Left ventricle myocardium superior (tissue), 1 donor: ENCODE results near the gene GALNT10. TPM values are rescaled to one million over a fixed set of nuclear protein-coding genes. Genes with fewer than 3 reads are reported as not detected.
A peak's percentile ranks its signal among the peaks of the same experiment; 100 is the strongest.

Source experiments
- ATAC-seq: fragments of 200-7000 bp; cut with Tn5 transposase; one replicate; pipeline ENCODE4 v1.9.1; 2020; ENCODE audit warnings: mild to moderate bottlenecking, moderate library complexity
- DNase-seq: peaks from one replicate; pipeline ENCODE4 v3.0.0-alpha.2; 2020
- intact Hi-C: fragments of 100-400 bp; cut with micrococcal nuclease; formaldehyde crosslinking; loops from one replicate; pipeline ENCODE4 v1.11.0; 2022
- total RNA-seq: library from RNA; stranded (reverse); fragmentation: NEBNext Ultra II Directional; extraction: Animal tissue kit (Norgen Biotek cat#: 25700); gene quantifications from one replicate; pipeline ENCODE4 v1.2.1, GENCODE V29; 2021
- donor health status: DM: no; HTN: yes; CAD: no; lungs with severe emphysema.

GALNT10 gene
- total RNA-seq, 1 donor from 2014 or later = 10.9 TPM

DNA sequence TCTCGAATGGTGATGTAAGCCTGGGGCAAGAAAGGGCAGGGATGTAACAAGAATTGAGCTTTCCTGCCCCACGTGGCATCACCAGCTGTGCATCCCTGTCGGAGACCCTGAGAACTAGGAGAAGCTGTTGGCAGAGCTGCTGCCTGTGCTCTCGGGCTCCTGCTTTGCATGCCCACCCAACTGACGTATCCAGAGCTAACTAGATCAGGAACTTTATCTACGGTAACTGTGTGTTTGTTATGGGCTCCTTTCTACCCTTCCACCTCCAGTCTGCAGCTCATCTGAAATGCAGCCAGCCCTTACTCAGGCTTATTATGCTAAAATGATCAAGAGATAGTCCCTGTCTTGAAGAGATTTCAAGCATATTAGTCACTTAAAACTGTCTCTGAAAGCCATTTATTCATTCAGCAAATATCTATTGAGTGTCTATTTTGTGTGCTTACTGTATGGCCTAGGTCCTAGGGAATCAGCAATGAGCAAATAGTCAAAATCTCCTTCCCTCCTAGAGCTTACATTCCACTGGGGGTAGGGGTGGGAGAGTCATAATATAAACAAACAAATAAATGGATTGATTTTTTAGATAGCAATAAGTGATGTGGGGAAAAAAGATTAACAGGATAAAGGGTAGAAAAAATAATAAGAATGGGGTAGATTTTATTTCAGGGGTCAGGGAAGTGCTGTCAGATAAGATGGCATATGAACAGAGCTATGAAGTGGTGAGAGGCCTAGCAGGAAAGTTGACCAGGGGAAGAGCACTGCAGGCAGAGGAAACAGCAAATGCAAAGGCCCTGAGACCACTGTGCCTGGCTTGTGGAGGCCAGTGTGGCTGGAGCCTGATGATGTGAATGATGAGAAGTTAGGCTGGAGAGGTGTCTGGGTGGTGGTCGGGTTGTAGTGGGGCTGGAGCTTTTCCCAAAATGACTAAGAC, 118.2 kb downstream of the GALNT10 start:
- intact Hi-C loops = no loop called here
- ATAC-seq = no peak

DNA sequence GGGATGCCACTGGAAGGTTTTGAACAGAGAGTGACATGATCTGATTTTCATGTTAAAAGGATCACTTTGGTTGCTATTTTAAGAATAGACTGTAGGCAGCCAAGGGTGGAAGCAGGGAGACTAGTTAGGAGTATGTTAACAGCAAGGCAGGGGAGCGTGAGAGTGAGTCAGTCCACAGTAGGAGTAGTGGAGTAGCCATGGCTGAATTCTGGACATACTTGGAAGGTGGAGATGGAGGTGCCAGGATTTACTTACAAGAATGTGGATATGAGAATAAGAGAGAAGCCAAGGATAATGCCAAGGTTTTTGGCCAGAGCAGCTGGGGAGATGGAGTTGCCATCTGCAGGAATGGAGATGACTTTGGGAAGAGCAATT, 118.8 kb downstream of the GALNT10 start:
- no peak for DNase-seq
- intact Hi-C loops = no loop called here
- peak; percentile 44 for ATAC-seq

More for the DNA sequence above, 118.2 kb downstream of the GALNT10 start:
- DNase-seq = no peak

DNA sequence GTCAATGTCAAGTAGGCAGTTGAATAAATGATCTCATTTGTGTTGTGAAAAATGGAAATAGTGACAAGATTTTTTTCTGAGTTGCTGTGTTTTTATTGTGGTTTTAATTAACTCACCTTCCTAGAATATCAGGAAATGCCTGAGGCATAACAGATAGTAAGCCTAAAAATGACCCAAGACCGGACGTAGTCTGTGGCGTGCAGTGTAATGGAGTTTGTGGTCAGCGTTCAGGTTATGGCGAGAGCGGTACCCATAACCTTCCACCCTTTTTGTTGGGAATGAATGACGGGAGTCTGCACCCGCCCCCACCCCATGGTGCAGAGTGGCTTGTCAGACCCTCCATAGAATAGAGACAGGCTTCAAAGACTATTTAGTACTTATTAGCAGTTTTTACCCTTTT, 119.3 kb downstream of the GALNT10 start:
- ATAC-seq (no peak), DNase-seq (no peak)
- intact Hi-C loops = no loop called here

DNA sequence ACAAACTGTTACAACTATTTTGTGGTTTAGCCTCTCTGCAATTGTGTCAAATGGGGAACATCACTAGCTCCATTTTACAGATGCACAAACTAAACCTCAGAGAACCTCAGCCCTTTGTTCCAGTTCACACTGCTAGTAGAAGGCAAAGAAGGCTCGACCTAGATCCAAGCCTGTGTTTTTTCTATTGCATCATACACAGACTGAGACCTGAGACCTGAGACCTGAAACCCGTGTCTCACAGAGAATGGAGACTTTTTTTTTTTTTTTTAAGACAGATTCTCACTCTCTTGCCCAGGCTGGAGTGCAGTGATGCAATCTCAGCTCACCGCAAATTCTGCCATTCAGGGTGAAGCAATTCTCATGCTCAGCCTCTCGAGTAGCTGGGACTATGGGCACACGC, 120.8 kb downstream of the GALNT10 start:
- intact Hi-C loops = no loop called here
- DNase-seq = no peak
- no peak for ATAC-seq

DNA sequence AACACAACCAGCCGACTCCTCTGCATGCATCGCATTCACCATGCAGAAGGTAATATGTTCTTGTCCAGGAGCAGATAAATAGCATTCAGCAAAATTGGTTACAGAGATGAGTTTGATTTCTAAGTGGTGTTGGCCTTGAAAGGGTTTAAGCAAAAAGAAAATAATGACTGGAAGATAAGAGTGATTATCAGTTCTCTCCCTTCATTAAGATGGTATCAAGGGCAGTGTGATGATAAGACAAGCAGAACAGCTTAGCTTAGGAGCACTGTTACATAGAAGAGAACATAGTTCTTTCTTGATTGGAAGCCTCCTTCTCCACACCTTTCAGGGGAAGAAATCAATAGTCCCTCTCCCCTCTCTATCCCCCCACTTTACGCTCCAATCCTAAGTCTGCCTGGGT, 121.5 kb downstream of the GALNT10 start:
- intact Hi-C loops = no loop called here
- ATAC-seq (no peak), DNase-seq (no peak)

DNA sequence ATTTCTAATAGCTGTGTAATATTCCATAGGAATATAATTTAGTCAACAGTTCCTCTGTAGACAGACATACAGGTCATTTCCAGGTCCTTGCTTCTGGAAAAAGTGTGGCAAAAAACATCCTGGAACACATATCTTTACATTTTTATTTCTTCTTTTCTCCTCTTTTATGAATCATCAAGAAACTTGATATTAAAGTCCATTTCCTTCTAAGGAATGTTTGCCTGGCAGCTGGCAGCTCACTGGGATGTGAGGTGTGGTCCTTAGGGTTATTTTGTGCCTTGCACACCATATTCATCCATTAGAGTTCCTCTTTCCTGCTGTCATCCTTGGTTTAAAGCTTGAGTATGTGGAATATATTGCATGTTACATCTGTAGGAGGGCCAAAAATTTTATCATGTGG, 122.0 kb downstream of the GALNT10 start:
- ATAC-seq (no peak), DNase-seq (no peak)
- intact Hi-C loops = no loop called here

DNA sequence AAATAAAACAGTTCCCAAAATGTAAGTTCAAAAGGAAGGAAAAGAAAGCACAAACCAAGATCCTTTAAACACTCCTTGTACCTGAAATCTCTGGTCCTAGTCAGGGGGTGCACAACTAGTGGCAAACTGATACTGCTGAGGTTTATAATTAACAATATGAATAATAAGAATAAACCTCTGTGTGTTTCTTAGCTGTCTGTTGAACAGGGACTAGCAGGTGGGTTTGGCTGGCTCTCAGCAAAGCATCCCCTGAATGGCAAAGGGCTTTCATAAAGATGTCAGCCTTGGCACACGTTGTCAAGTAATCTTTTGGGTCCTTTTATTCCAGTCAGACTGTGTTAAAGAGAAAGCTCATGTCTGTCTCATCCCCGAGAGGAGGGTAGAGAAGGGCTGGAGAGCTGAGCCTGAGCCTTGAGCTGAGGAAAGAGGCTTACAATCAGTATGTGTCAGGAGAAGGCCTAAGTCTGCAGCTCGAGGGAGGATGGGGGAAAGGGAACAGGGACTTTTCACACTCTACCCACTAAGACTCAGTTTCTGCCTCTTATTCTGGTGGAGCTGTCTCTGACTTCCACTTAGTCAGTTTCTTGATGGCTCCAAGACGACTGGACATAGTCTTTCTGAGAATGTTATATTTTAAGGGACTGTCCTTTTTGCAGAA, 123.0 kb downstream of the GALNT10 start:
- no peak for DNase-seq
- intact Hi-C loops = no loop called here
- no peak for ATAC-seq

DNA sequence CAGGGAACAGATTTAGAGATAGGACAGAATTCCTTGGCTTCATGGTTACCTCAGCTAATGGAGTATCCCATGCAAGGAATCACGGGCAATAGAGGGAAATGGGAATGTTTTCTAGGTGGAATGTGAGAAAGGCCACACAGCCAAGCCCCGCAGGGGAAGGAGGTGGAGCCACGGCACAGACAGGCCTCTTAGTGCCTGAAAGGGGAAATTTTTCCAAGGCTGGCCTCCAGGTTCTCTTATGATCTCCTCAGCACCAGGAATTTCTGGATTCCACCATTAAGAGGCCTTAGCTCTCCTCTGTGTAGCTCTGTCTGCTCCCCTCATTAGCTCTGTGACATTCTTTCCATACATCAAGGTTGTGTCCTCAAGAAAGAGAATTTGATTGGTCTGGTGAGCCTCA, 124.7 kb downstream of the GALNT10 start:
- intact Hi-C loops = no loop called here
- ATAC-seq (no peak), DNase-seq (no peak)

DNA sequence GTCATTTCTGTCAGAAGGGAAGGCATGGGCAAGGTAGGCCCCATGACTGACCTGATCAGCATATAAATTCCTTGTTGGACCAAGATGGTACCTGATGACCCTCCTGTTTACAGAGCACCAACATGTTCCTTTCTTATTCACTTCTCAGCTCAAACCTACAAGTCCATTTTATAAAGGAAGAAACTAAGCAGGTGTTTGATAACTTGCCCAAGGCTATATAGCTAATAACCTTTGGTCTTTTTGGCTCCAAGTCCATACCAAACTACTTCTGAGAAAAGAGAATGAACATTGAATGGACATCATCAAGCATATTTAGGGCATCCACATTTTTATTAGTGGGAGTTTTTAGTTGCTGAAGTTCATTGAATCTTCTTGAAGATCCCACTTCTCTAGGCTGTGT, 125.2 kb downstream of the GALNT10 start:
- ATAC-seq = no peak
- intact Hi-C loops = no loop called here
- DNase-seq = no peak

DNA sequence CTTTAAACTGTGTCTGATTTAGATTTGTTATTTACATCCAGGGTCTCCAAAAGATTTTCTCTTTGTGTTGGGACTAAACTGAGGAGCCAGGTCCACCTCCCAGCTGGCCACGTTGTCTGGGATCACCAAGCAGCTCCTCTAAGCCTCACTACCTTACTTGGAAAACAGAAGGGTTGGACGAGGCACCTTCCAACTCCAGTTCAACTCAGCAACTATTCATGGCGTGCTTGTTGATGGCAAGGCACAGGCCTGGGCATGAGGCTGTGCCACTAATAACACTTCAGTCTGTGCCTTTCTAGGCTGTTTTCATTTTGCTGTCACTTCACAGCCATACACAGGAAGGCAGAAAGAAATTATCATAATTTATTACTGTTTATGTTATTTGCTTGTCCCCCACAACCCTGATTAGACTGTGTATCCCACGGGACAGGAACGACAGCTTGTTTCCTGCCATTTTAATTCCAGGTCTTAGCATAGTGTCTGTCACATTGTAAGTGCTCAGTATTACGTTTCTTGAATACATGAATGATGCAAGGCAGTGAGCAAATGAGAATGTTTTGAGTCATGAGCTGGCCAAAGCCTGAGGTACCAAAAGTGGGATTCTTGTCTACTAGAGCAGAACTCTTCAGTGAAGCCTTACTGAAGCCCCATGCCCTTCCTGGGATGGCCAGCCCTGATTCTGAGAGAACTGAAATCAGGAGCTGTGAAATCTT, 125.8 kb downstream of the GALNT10 start:
- no peak for ATAC-seq
- intact Hi-C loops = no loop called here
- DNase-seq = no peak

DNA sequence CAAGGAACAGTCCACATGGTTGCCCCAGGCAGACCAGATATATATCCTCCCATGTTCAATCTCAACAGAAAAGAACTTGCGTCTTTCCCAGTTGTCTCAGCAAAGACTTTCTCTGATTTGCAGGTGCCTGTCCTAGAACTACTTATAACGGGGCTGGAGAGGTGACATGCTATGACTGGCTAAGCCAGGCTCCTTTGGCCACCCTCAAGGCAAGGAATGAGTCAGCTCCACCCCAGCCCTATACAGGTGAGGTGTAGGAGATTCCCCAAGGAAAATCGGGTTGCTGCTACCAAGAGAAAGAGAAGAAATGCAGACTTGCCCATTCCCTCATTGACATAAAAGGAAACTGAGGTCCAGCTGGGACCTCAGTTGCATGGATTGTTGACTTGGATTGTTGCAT, 127.4 kb downstream of the GALNT10 start:
- intact Hi-C loops = no loop called here
- ATAC-seq (no peak), DNase-seq (no peak)

DNA sequence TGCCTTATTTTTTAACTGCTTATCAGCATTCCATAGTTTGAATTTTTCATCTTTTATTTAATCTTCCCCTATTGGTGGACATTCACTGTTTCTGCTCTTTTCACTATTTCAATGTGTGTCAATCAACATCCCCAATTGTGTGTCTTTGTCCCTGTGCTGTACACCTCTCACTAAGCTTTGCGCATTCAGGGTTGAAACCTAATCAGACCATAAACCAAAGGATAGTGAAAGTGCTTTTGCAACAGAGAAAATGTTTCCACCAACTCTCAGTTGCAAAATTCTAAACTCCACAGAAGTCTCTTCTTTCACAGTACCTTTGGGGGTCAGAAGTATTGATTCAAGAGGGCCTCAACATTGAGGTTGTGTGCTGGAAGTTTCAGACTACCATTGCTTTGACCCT, 128.2 kb downstream of the GALNT10 start:
- DNase-seq = no peak
- no peak for ATAC-seq
- intact Hi-C loops = no loop called here

DNA sequence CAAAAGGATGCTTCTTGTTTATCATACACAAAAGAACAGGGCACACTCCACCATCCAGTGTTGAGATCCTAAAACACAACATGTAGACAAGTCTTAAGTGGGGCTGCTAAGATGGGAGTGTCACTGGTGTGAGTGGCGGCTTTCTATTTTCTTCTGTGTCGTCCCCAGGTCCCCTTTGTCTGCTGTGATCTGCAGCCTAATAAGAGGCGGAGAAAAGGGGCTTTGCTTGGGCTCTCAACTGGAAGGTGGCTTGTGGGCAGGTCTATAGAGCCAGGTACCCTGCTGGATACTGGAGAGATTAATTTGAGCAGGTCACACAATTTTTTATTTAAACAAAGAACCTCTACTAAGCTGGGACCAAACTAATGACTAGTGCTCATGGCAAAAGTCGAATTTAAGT, 129.2 kb downstream of the GALNT10 start:
- ATAC-seq = no peak
- intact Hi-C loops = no loop called here
- no peak for DNase-seq

DNA sequence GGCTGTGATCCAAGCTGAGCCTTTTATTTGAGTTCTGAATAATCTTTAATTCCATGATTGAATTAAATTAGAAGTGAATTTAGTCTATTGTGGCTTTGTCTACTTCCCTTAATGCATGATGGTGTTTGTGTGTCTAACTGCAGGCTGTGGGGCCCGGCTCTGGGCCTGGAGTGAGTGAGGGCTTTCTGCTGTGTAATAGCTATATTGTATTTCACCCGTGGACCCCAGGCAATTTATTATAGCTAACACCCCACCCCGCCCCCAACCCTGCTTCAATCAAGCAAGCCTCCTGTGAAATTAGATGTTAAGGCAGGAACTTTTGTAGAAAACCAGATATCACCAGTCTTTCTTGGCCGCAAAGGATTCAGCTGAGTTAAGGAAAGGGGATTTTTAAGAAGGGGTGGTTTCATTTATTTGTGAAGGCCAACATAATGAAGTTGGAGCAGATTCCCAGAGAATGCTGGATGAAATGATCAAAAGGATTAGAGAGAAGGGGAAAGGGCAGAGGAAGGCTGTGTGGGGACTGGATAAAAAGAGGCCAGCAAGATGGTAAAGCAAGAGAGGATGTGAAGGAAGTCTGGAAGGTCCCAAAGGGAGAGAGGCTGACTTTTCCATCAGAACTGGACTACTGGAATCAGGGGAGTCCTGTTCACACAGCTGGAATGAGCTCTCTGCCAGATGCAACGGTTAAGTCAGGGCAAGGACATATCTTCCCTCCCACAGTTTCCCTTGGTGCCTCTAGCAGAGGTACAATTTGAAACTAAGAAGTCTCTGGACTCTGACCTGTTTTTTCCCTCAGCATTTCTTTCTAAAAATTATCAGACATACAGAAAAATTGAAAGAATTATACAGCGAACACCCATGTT, 129.9 kb downstream of the GALNT10 start:
- DNase-seq (no peak), ATAC-seq (peak; percentile 97)
- intact Hi-C loops = no loop called here

DNA sequence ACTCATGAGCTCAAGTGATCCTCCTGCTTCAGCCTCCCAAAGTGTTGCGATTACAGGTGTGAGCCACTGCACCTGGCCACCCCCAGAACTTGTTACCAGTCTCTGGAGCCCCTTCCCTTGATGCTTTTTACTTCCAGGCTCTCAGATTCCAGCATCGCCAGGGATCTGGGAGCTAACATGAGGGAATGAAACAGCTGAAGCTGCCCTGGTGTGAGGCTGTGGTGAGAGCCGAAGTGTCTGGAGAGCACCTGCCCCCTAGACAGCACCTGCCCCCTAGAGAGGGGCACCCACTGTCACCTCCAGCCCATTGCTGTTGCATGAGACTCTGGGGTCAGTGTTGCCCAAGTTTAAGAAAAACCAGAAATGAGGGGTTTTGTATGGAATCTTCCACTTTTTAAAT, 131.0 kb downstream of the GALNT10 start:
- DNase-seq = no peak
- intact Hi-C loops = no loop called here
- no peak for ATAC-seq

DNA sequence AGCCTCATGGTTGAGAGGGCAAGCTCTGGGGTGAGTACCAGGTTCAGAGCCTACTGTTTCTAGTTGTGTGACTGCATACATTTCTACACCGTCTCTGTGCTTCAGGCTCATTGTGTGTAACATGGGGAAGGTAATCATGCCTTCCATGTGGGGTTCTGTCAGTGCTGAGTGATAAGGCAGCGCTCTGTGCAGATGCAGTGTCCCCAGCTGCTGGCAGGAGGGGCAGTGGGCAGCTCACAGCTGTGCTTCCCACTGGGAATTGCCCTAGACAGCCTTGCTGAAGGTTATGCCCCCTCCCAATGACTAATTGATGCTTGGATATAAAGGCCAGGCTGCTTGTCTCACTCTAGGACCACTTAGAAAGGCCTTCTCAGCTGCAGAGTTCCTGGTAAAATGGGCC, 133.5 kb downstream of the GALNT10 start:
- no peak for DNase-seq
- intact Hi-C loops = no loop called here
- no peak for ATAC-seq

DNA sequence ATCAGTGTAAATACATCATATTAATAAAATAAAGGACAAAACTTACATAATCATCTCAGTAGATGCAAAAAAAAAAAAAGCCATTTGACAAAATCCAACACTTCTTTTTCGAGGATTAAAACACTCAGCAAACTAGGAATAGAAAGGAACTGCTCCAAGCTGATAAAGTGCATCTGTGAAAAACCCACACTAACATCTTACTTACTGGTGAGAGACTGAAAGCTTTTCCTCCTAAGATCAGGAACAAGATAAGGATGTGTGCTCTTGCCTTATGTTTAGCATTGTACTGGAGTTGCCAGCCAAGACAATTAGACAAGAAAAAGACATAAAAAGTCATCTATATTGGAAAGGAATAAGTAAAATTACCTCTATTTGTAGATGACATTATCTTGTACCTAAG, 135.0 kb downstream of the GALNT10 start:
- intact Hi-C loops = no loop called here
- no peak for ATAC-seq

DNA sequence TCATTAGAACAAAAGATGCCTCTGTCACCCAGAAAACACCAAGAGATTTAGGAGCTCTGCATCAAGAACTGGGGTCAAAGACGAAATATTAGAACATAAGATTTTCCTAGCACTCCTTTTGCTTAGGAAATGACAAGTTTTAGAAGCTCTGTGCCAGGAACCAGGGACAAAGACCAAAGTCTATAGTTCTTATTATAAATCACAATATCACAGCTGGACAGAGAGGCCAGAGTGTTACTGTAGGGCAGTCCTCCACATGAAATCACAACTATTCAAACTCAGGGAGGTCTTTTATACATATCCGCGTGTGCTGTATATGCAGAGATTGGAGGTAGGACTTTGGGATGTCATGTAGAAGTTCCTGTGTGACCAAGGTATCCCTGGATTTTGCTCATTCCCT, 138.5 kb downstream of the GALNT10 start:
- DNase-seq = no peak
- ATAC-seq = no peak

More for the DNA sequence above, 135.0 kb downstream of the GALNT10 start:
- no peak for DNase-seq

DNA sequence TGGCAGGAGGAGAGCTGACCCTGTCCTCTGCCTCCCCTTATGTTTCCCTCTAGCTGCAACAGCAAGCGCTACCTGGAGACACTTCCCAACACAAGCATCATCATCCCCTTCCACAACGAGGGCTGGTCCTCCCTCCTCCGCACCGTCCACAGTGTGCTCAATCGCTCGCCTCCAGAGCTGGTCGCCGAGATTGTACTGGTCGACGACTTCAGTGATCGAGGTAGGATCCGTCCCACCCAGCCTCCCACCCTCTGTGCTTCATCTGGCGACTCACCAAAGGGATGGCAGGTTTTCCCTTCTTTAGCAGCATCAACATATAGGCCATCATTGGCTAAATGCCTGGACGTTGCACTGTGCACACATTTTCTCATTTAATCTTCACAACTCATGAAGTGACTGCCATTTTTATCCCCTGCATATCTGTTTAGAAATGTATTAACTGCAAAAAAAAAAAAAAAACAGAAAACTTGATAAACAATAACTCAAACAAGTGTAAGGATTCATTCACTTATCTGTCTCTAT, 139.0 kb downstream of the GALNT10 start:
- ATAC-seq (no peak), DNase-seq (no peak)
- intact Hi-C loops = no loop called here

More for the DNA sequence above, 138.5 kb downstream of the GALNT10 start:
- intact Hi-C loops = no loop called here
